PFSK-1 (cell line): ENCODE results near the gene SEPTIN2.

ENCODE experiments used
- FOXP2 ChIP-seq: optimal IDR thresholded peaks from 2 replicates; pipeline ENCODE3; 2011; ENCODE audit warnings: borderline replicate concordance, control low read depth, inconsistent platforms; ENCODE audit not compliant: insufficient read depth; ENCODE audit errors: extremely low read length, extremely low read depth
- POLR2AphosphoS5 ChIP-seq: IDR thresholded peaks from 2 replicates; pipeline ENCODE4 v1.6.1; 2012; ENCODE audit warnings: low read depth, mild to moderate bottlenecking, control low read depth, low read length, moderate library complexity
- SIN3A ChIP-seq: IDR thresholded peaks from 2 replicates; pipeline ENCODE4 v1.6.1; 2012; ENCODE audit warnings: mild to moderate bottlenecking, low read length, moderate library complexity, borderline replicate concordance; ENCODE audit not compliant: insufficient read depth
- TAF1 ChIP-seq: IDR thresholded peaks from 2 replicates; pipeline ENCODE4 v1.6.1; 2012; ENCODE audit warnings: low read length, control low read depth, borderline replicate concordance; ENCODE audit not compliant: insufficient read depth
- TF ChIP-seq, protein P1 (sequence below), 2 experiments: IDR thresholded peaks; 2 replicates each; pipeline versions ENCODE4 v1.6.1 to v1.8.0; 2011 to 2012; ENCODE audit warnings: low read depth in 2 of 2, low read length in 2 of 2, control low read depth in 1 of 2, inconsistent platforms in 1 of 2, mild to moderate bottlenecking in 1 of 2, moderate library complexity in 1 of 2; ENCODE audit not compliant: insufficient read depth in 1 of 2

Gene SEPTIN2

DNA sequence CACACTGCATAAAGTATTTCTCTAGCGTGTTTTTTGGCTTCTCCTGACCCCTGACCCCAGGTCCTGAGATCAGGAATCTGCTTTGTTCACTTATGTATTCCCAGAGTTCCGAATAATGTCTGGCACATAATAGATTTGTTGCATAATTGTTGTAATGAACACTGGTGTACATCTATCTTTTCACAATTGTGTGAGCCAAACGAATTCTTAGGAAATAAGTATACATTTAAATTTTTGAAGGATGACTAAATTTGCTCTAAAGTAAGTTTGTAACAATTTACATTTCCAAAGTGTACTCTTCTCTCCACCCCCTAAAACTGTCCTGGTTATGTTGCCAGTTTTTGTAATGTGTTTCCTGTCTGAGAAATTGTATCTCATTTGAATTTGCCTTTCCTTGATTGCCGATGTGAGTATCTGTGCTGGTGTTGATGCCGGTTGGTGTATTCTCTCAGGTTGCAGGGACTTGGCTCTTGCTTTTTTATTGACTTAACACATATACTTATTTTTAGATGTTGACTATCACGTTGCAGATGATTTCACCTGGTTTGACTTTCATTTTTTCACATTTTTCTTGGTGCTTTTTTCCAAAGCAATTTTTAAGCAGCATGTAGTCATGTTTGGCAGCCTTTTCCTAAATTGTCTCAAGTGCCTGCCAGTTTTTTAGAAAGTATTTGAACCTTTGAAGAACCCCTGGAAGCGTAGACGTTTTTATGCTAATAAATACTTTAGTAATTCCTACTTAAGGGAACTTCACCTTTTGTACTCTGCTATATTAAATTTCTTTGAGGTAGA, 24.3 kb downstream of the SEPTIN2 start:
- TF ChIP-seq SIN3A (no peak), TAF1 (no peak), FOXP2 (no peak), POLR2AphosphoS5 (no peak)
- TF ChIP-seq, protein P1, sequence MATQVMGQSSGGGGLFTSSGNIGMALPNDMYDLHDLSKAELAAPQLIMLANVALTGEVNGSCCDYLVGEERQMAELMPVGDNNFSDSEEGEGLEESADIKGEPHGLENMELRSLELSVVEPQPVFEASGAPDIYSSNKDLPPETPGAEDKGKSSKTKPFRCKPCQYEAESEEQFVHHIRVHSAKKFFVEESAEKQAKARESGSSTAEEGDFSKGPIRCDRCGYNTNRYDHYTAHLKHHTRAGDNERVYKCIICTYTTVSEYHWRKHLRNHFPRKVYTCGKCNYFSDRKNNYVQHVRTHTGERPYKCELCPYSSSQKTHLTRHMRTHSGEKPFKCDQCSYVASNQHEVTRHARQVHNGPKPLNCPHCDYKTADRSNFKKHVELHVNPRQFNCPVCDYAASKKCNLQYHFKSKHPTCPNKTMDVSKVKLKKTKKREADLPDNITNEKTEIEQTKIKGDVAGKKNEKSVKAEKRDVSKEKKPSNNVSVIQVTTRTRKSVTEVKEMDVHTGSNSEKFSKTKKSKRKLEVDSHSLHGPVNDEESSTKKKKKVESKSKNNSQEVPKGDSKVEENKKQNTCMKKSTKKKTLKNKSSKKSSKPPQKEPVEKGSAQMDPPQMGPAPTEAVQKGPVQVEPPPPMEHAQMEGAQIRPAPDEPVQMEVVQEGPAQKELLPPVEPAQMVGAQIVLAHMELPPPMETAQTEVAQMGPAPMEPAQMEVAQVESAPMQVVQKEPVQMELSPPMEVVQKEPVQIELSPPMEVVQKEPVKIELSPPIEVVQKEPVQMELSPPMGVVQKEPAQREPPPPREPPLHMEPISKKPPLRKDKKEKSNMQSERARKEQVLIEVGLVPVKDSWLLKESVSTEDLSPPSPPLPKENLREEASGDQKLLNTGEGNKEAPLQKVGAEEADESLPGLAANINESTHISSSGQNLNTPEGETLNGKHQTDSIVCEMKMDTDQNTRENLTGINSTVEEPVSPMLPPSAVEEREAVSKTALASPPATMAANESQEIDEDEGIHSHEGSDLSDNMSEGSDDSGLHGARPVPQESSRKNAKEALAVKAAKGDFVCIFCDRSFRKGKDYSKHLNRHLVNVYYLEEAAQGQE (IDR thresholded peaks at IDR 0.05; ENCODE audit: insufficient read depth in 1 of 2, low read depth in 2 of 2, low read length in 2 of 2): no peak

DNA sequence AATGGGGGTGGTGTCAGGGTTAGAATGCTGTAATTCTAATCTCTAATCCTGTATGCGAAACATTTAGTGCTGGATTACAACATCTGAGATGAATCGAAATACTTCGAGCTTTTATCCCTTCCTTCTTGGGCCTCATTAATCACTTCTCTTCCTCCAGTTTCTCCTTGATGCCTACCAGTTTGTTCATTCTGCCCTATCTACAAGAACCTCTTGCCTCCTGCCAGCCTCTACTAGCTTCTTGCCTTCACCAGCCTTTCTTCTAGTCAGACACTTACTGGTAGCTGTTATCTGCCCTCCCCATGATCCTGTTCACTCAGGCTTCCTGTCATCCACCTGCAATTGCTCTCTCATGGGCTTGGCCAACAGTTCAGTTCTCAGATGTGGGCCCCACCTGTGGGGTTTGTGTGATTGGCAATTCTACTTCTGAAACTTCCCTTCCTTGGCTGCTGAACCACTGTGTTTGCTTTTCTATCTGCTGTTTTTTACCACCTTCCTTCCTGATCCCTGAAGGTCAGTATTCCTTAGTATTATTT, 25.0 kb downstream of the SEPTIN2 start:
- TF ChIP-seq POLR2AphosphoS5 (no peak), FOXP2 (no peak), SIN3A (no peak), TAF1 (no peak)
- TF ChIP-seq, protein P1 (IDR thresholded peaks at IDR 0.05; ENCODE audit: insufficient read depth in 1 of 2, low read depth in 2 of 2, low read length in 2 of 2): no peak

DNA sequence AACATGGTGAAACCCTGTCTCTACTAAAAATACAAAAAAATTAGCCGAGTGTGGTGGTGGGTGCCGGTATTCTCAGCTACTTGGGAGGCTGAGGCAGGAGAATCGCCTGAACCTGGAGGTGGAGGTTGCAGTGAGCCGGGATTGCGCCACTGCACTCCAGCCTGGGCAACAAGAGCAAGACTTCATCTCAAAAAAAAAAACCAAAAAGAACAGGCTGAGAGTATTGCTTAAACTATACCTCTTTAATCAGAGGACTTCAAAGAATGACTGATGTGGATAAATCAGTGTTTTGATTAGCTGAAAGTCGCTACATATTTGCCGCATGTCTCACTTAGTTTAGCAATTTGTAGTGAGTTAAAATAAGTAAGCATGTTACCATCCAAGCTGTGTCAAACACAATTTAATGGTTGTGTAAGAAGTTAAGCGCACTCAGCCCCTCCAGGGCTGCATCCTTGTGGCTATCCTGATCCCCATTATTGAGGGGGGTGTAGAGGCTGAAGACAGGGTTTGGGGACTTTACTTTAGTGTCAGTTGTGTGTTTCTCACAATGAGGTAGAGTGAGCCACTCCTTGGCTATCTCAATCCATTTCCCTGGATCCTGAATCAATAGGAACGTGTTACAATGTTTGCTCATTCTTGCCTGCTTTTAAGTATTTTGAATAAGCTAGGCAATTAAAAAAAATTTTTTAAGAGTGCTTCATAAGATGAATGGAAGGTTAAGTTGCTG, 29.4 kb downstream of the SEPTIN2 start:
- TF ChIP-seq POLR2AphosphoS5 (no peak), FOXP2 (no peak), SIN3A (no peak), TAF1 (no peak)
- TF ChIP-seq, protein P1 (IDR thresholded peaks at IDR 0.05; ENCODE audit: insufficient read depth in 1 of 2, low read depth in 2 of 2, low read length in 2 of 2): no peak

DNA sequence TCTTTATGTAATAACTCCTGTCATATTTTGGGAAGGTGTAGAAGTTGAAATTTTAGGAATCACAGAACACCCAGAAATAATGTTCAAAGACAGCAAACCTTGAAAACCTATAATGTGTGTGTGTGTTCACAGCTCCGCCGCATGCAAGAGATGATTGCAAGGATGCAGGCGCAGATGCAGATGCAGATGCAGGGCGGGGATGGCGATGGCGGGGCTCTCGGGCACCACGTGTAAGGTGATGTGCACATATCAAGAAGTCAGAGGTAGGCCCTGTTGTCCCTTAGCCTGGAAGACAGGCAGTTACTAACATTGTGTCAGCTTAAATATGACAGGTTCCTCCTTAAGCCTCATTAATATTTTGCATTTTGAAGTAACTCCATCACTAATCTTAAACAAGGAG, 34.2 kb downstream of the SEPTIN2 start:
- no peak for TF ChIP-seq POLR2AphosphoS5
- TF ChIP-seq TAF1: no peak
- TF ChIP-seq, protein P1 (IDR thresholded peaks at IDR 0.05; ENCODE audit: insufficient read depth in 1 of 2, low read depth in 2 of 2, low read length in 2 of 2): no peak
